Liver (tissue), 9 donors: ENCODE results near the gene TADA2A. TPM values are rescaled to one million over a fixed set of nuclear protein-coding genes. Genes with fewer than 3 reads are reported as not detected.
"Not testable (repeated sequence)": the region's sequence is repeated elsewhere in the genome, so short reads cannot be mapped to it uniquely, and the experiment has no call there.

Source experiments
- DNase-seq: peaks from one replicate; pipeline ENCODE4 v3.0.0-alpha.2; 2017; ENCODE audit warnings: low spot score
- H3K27ac ChIP-seq, 2 donors: one replicate each; pipeline ENCODE4 v1.7.0; 2013; ENCODE audit warnings: inconsistent platforms in 2 of 2, low read length in 2 of 2, control low read depth in 1 of 2, low read depth in 1 of 2, mild to moderate bottlenecking in 1 of 2
- H3K27me3 ChIP-seq, 4 donors: one replicate each; pipeline versions ENCODE4 v1.6.1 to v1.7.0; 2013; ENCODE audit warnings: low read length in 3 of 4, inconsistent platforms in 1 of 4, mild to moderate bottlenecking in 1 of 4, moderate library complexity in 1 of 4; ENCODE audit not compliant: control insufficient read depth in 4 of 4, insufficient read depth in 4 of 4
- H3K36me3 ChIP-seq, 4 donors: one replicate each; pipeline versions ENCODE4 v1.6.1 to v1.7.0; 2013; ENCODE audit warnings: low read length in 3 of 4, mild to moderate bottlenecking in 3 of 4, low read depth in 1 of 4, moderate library complexity in 1 of 4; ENCODE audit not compliant: control insufficient read depth in 4 of 4, insufficient read depth in 3 of 4
- H3K4me1 ChIP-seq, 4 donors: one replicate each; pipeline versions ENCODE4 v1.6.1 to v1.7.0; 2013; ENCODE audit warnings: low read length in 3 of 4, mild to moderate bottlenecking in 3 of 4, moderate library complexity in 1 of 4; ENCODE audit not compliant: control insufficient read depth in 4 of 4, insufficient read depth in 4 of 4
- H3K4me3 ChIP-seq, 3 donors: one replicate each; pipeline versions ENCODE4 v1.6.1 to v1.7.0; 2013; ENCODE audit warnings: low read length in 3 of 3, control low read depth in 1 of 3, low read depth in 1 of 3, mild to moderate bottlenecking in 1 of 3
- H3K9ac ChIP-seq, 2 donors: one replicate each; pipeline ENCODE4 v1.7.0; 2013; ENCODE audit warnings: low read length in 2 of 2, mild to moderate bottlenecking in 2 of 2, moderate library complexity in 2 of 2, control low read depth in 1 of 2, low read depth in 1 of 2
- H3K9me3 ChIP-seq, 4 donors: one replicate each; pipeline versions ENCODE4 v1.6.1 to v1.7.0; 2013; ENCODE audit warnings: low read length in 3 of 4; ENCODE audit not compliant: control insufficient read depth in 4 of 4
- ATF3 ChIP-seq: IDR thresholded peaks from 2 replicates; pipeline ENCODE4 v1.6.1; 2016; ENCODE audit warnings: antibody characterized with exemption
- CTCF ChIP-seq: fragments of 150-350 bp; IDR thresholded peaks from 2 replicates; pipeline ENCODE4 v1.5.1; 2017; ENCODE audit warnings: improper control_type of control experiment, low read depth, low read length; ENCODE audit not compliant: missing input control
- EGR1 ChIP-seq, 2 donors: IDR thresholded peaks; 2 replicates each; pipeline ENCODE4 v1.6.1; 2016 to 2018; ENCODE audit warnings: antibody characterized with exemption in 2 of 2, low read depth in 2 of 2
- FOXA1 ChIP-seq: IDR thresholded peaks from 2 replicates; pipeline ENCODE4 v1.6.1; 2016; ENCODE audit warnings: antibody characterized with exemption
- FOXA2 ChIP-seq: IDR thresholded peaks from 2 replicates; pipeline ENCODE4 v1.6.1; 2016; ENCODE audit warnings: antibody characterized with exemption
- GABPA ChIP-seq, 2 donors: IDR thresholded peaks in 1 of 2; conservative IDR thresholded peaks in 1 of 2; 2 replicates each; pipeline ENCODE4 v1.6.1; 2016; ENCODE audit warnings: antibody characterized with exemption in 2 of 2, mild to moderate bottlenecking in 1 of 2, moderate library complexity in 1 of 2
- HNF4A ChIP-seq, 2 donors: conservative IDR thresholded peaks; 2 replicates each; pipeline ENCODE4 v1.6.1; 2016; ENCODE audit warnings: antibody characterized with exemption in 2 of 2, mild to moderate bottlenecking in 2 of 2
- HNF4G ChIP-seq: IDR thresholded peaks from 2 replicates; pipeline ENCODE4 v1.6.1; 2016; ENCODE audit warnings: antibody characterized with exemption
- JUND ChIP-seq, 2 donors: IDR thresholded peaks; 2 replicates each; pipeline ENCODE4 v1.6.1; 2016; ENCODE audit warnings: antibody characterized with exemption in 2 of 2
- MAX ChIP-seq: IDR thresholded peaks from 2 replicates; pipeline ENCODE4 v1.6.1; 2016; ENCODE audit warnings: antibody characterized with exemption
- NR2F2 ChIP-seq: IDR thresholded peaks from 2 replicates; pipeline ENCODE4 v1.6.1; 2016; ENCODE audit warnings: antibody characterized with exemption
- RAD21 ChIP-seq, 2 donors: IDR thresholded peaks; 2 replicates each; pipeline ENCODE4 v1.6.1; 2016; ENCODE audit warnings: antibody characterized with exemption in 2 of 2, mild to moderate bottlenecking in 2 of 2
- RXRA ChIP-seq, 2 donors: IDR thresholded peaks; 2 replicates each; pipeline ENCODE4 v1.6.1; 2017 to 2018; ENCODE audit warnings: antibody characterized with exemption in 2 of 2, mild to moderate bottlenecking in 1 of 2
- SP1 ChIP-seq: IDR thresholded peaks from 2 replicates; pipeline ENCODE4 v1.6.1; 2018; ENCODE audit warnings: antibody characterized with exemption, mild to moderate bottlenecking
- TAF1 ChIP-seq: conservative IDR thresholded peaks from 2 replicates; pipeline ENCODE4 v1.6.1; 2016; ENCODE audit warnings: antibody characterized with exemption, mild to moderate bottlenecking
- YY1 ChIP-seq: IDR thresholded peaks from 2 replicates; pipeline ENCODE4 v1.6.1; 2016; ENCODE audit warnings: antibody characterized with exemption, mild to moderate bottlenecking
- WGBS: extraction: QIAGEN DNeasy Blood & Tissue Kit; methylation state at CpG from one replicate; pipeline ENCODE4 v1.1.7; 2013; 5-methylcytosine and 5-hydroxymethylcytosine counted together
- polyA plus RNA-seq, 2 donors: library from polyadenylated mRNA; stranded (reverse) in 1 of 2; unstranded in 1 of 2; fragments of 200-250 nt in 1 of 2; fragments of >200 nt in 1 of 2; fragmentation: Nextera tagmentation in 1 of 2; extraction: Ambion mirVana in 1 of 2; gene quantifications; one replicate each; pipeline versions ENCODE4 v1.2.1 to v1.2.3, GENCODE V29; 2013 to 2015
- total RNA-seq, 2 donors: library from RNA; depleted of rRNA; stranded (reverse); fragments of >200 nt; gene quantifications; one replicate each; pipeline ENCODE4 v1.2.3, GENCODE V29; 2014
- donor health status: healthy.
- donor health status: healthy.
- donor health status: healthy.
- donor health status: healthy.
- donor health status: healthy.

The TADA2A gene
- total and polyA plus RNA-seq, 4 donors: 2.8 to 13.4 (median 8.2) TPM

GRCh38 chr17:37450112-37450511 lies 43.4 kb downstream of the TADA2A start:
- H3K9me3 ChIP-seq: no peaks in the 10 kb centered on the region
- no peak for TF ChIP-seq RAD21 (IDR thresholded peaks at IDR 0.05)
- no peak for TF ChIP-seq NR2F2
- TF ChIP-seq HNF4G: no peak
- TF ChIP-seq SP1: no peak
- no peak for TF ChIP-seq ATF3
- no peak for TF ChIP-seq YY1
- no peak for TF ChIP-seq FOXA1
- no peak for TF ChIP-seq HNF4A (conservative IDR thresholded peaks at IDR 0.05)
- TF ChIP-seq FOXA2: no peak
- no peak for TF ChIP-seq GABPA (IDR thresholded peaks at IDR 0.05 in 1 of 2, conservative IDR thresholded peaks at IDR 0.05 in 1 of 2)
- TF ChIP-seq MAX: no peak
- no peak for TF ChIP-seq RXRA (IDR thresholded peaks at IDR 0.05)
- no peak for TF ChIP-seq EGR1 (IDR thresholded peaks at IDR 0.05; ENCODE audit: low read depth in 2 of 2)
- TF ChIP-seq TAF1: no peak
- no peak for TF ChIP-seq CTCF
- TF ChIP-seq JUND (IDR thresholded peaks at IDR 0.05): no peak

GRCh38 chr17:37457801-37458200 lies 51.1 kb downstream of the TADA2A start:
- not testable (repeated sequence) for H3K36me3 ChIP-seq, DNase-seq, H3K27ac ChIP-seq, H3K4me3 ChIP-seq, H3K27me3 ChIP-seq, H3K9me3 ChIP-seq, H3K9ac ChIP-seq, H3K4me1 ChIP-seq
- 89% methylated on average over 3 of the region's 3 CpGs for WGBS

More at GRCh38 chr17:37450112-37450511, 43.4 kb downstream of the TADA2A start:
- WGBS: 94% methylated on average over 6 of the region's 6 CpGs
- Histone ChIP-seq H3K9ac (no peak overlapping the region), H3K4me1 (peaks cover 0 to 3% (median 0%) of the 10 kb centered on the region in 4 donors), H3K27me3 (no peaks in the 10 kb centered on the region), H3K36me3 (peaks cover 6 to 20% (median 13%) of the 10 kb centered on the region in 4 donors), H3K27ac (no peak overlapping the region), H3K4me3 (no peak overlapping the region)
- no peak for DNase-seq

GRCh38 chr17:37458805-37459204 lies 52.1 kb downstream of the TADA2A start:
- TF ChIP-seq RAD21 (IDR thresholded peaks at IDR 0.05): no peak
- no peak for TF ChIP-seq YY1
- no peak for TF ChIP-seq FOXA2
- TF ChIP-seq TAF1: no peak
- TF ChIP-seq ATF3: no peak
- TF ChIP-seq RXRA (IDR thresholded peaks at IDR 0.05): no peak
- WGBS: 96% methylated on average over 3 of the region's 3 CpGs
- Histone ChIP-seq H3K9ac (no peak overlapping the region), H3K36me3 (peaks cover 0 to 10% (median 0%) of the 10 kb centered on the region in 4 donors), H3K27ac (no peak overlapping the region), H3K27me3 (no peaks in the 10 kb centered on the region), H3K4me1 (no peaks in the 10 kb centered on the region), H3K4me3 (no peak overlapping the region), H3K9me3 (no peaks in the 10 kb centered on the region)
- DNase-seq: no peak
